Esophagus muscularis mucosa (tissue), 4 donors: Measurements from ENCODE around the gene WDR27. TPM values are rescaled to one million over a fixed set of nuclear protein-coding genes. Genes with fewer than 3 reads are reported as not detected.

Experiments
- DNase-seq: peaks from one replicate; pipeline ENCODE4 v3.0.0-alpha.2; 2017; ENCODE audit errors: extremely low spot score
- H3K27ac ChIP-seq, 4 donors: fragments of 200-600 bp; sonication (generic); replicated peaks in 1 of 4; 1 replicate in 3 of 4; 2 replicates in 1 of 4; pipeline ENCODE4 v1.5.1; 2016 to 2019; ENCODE audit warnings: mild to moderate bottlenecking in 1 of 4
- H3K27me3 ChIP-seq, 4 donors: fragments of 200-600 bp; sonication (generic); one replicate each; pipeline versions ENCODE4 v1.5.1 to v1.6.0; 2016 to 2019
- H3K36me3 ChIP-seq, 4 donors: fragments of 200-600 bp; sonication (generic); one replicate each; pipeline ENCODE4 v1.5.1; 2016 to 2019
- H3K4me1 ChIP-seq, 4 donors: fragments of 200-600 bp; sonication (generic); one replicate each; pipeline ENCODE4 v1.5.1; 2016 to 2019
- H3K4me3 ChIP-seq, 4 donors: fragments of 200-600 bp; sonication (generic); 1 replicate in 2 of 4; 2 replicates in 2 of 4; pipeline ENCODE4 v1.5.1; 2016 to 2019; ENCODE audit warnings: mild to moderate bottlenecking in 4 of 4, moderate library complexity in 1 of 4
- H3K9me3 ChIP-seq, 4 donors: fragments of 200-600 bp; sonication (generic); 1 replicate in 3 of 4; 2 replicates in 1 of 4; pipeline ENCODE4 v1.5.1; 2016 to 2019
- CTCF ChIP-seq, 3 experiments: fragments of 200-600 bp in 2 of 3; fragments of 450-650 bp in 1 of 3; sonication (generic) in 2 of 3; IDR thresholded peaks; one replicate each; pipeline ENCODE4 v1.5.1; 2017 to 2019; ENCODE audit warnings: antibody characterized with exemption in 3 of 3, mild to moderate bottlenecking in 2 of 3, moderate library complexity in 1 of 3
- EP300 ChIP-seq: sonication (generic); formaldehyde crosslinking; IDR thresholded peaks from one replicate; pipeline ENCODE4 v1.6.1; 2017; ENCODE audit warnings: antibody characterized with exemption
- POLR2A ChIP-seq: fragments of 450-650 bp; IDR thresholded peaks from one replicate; pipeline ENCODE4 v1.6.1; 2017; ENCODE audit warnings: antibody characterized with exemption, moderate library complexity, mild to moderate bottlenecking, low read depth
- POLR2AphosphoS5 ChIP-seq, 2 donors: sonication (generic); formaldehyde crosslinking; IDR thresholded peaks; one replicate each; pipeline ENCODE4 v1.6.1; 2017; ENCODE audit warnings: antibody characterized with exemption in 2 of 2
- WGBS: methylation state at CpG from one replicate; pipeline ENCODE4 v1.1.5; 2018; 5-methylcytosine and 5-hydroxymethylcytosine counted together
- intact Hi-C: fragments of 100-400 bp; cut with DNase I; formaldehyde crosslinking; loops from one replicate; pipeline ENCODE4 v1.15.1; 2023
- total RNA-seq, 4 donors: library from RNA; depleted of rRNA; stranded (reverse); fragments of >200 nt; gene quantifications; one replicate each; pipeline versions ENCODE4 v1.1.0 to v1.2.1, GENCODE V29; 2016

WDR27 gene
- total RNA-seq, 4 donors from 2014 or later = 9.3 to 18.4 (median 14.4) TPM

- intact Hi-C loops = no loop called here
- TF ChIP-seq CTCF (IDR thresholded peaks at IDR 0.05) = peak in 1 of 3 experiments; percentile 12
- TF ChIP-seq POLR2AphosphoS5 (IDR thresholded peaks at IDR 0.05) = no peak
- no peak for TF ChIP-seq EP300
- no peak for DNase-seq
- Histone ChIP-seq H3K4me3 (peak overlapping the region in 2 of 4 donors; percentile 30 to 37), H3K27ac (peak overlapping the region in 1 of 4 donors; percentile 31), H3K9me3 (no peaks in the 10 kb centered on the region), H3K27me3 (no peaks in the 10 kb centered on the region), H3K36me3 (peaks cover 0 to 16% (median 0%) of the 10 kb centered on the region in 4 donors), H3K4me1 (no peaks in the 10 kb centered on the region)
- 66% methylated on average over 14 of the region's 14 CpGs for WGBS
Observed at GRCh38 chr6:169577974-169578373, 123.9 kb downstream of the WDR27 start.

DNA sequence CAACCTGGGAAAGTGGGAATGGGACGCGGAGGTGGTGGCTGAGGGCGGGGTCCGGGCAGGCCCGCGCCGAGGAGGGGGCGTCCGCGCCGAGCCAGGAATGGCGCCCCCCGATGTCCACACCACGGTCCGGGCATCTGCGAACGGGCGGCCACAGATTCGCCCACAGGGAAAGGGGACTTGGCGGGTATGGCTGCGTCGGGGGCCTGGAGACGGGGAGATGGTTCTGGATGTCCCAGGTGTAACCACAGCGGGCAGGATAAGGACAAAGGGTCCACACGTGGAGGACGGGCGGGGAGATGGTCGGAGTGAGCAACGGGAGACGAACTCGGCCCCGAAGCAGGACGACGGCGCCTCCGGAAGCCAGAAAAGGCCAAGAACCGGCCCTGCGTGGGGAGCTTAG is 124.6 kb downstream of the WDR27 start:
- Histone ChIP-seq H3K4me1 (no peaks in the 10 kb centered on the region), H3K27me3 (no peaks in the 10 kb centered on the region), H3K27ac (peak overlapping the region in 1 of 4 donors; percentile 31), H3K36me3 (peaks cover 0 to 10% (median 0%) of the 10 kb centered on the region in 4 donors), H3K4me3 (peak overlapping the region in 3 of 4 donors; percentile 7 to 37 (median 30)), H3K9me3 (no peaks in the 10 kb centered on the region)
- 77% methylated on average over 37 of the region's 38 CpGs for WGBS
- DNase-seq = no peak
- intact Hi-C loops = no loop called here
- TF ChIP-seq POLR2A (no peak), CTCF (IDR thresholded peaks at IDR 0.05) (no peak), POLR2AphosphoS5 (IDR thresholded peaks at IDR 0.05) (no peak), EP300 (no peak)

GRCh38 chr6:169575821-169576220 is 126.0 kb downstream of the WDR27 start:
- 82% methylated on average over 5 of the region's 5 CpGs for WGBS
- peaks cover 0 to 5% (median 0%) of the 10 kb centered on the region in 4 donors for H3K36me3 ChIP-seq
- TF ChIP-seq EP300 (no peak), CTCF (IDR thresholded peaks at IDR 0.05) (no peak), POLR2A (no peak), POLR2AphosphoS5 (IDR thresholded peaks at IDR 0.05) (no peak)
- H3K27me3 ChIP-seq = no peaks in the 10 kb centered on the region
- H3K9me3 ChIP-seq = no peaks in the 10 kb centered on the region
- H3K27ac ChIP-seq = no peak overlapping the region
- H3K4me3 ChIP-seq = no peak overlapping the region
- no peaks in the 10 kb centered on the region for H3K4me1 ChIP-seq
- intact Hi-C loops = no loop called here
- no peak for DNase-seq

- Histone ChIP-seq H3K4me3 (no peak overlapping the region), H3K27me3 (no peaks in the 10 kb centered on the region), H3K9me3 (no peaks in the 10 kb centered on the region), H3K36me3 (peaks cover 0 to 6% (median 0%) of the 10 kb centered on the region in 4 donors), H3K4me1 (no peaks in the 10 kb centered on the region), H3K27ac (no peak overlapping the region)
- TF ChIP-seq CTCF (IDR thresholded peaks at IDR 0.05) (no peak), POLR2A (no peak), EP300 (no peak), POLR2AphosphoS5 (IDR thresholded peaks at IDR 0.05) (no peak)
- intact Hi-C loops = no loop called here
- no peak for DNase-seq
- WGBS = 88% methylated on average over 5 of the region's 5 CpGs
Observed at GRCh38 chr6:169575365-169575764, 126.5 kb downstream of the WDR27 start.

GRCh38 chr6:169574420-169574819 is 127.4 kb downstream of the WDR27 start:
- WGBS = 86% methylated on average over 13 of the region's 13 CpGs
- TF ChIP-seq POLR2A = no peak
- TF ChIP-seq EP300 = no peak
- TF ChIP-seq POLR2AphosphoS5 (IDR thresholded peaks at IDR 0.05) = no peak
- no peak for TF ChIP-seq CTCF (IDR thresholded peaks at IDR 0.05)
- H3K4me3 ChIP-seq = no peak overlapping the region
- peaks cover 0 to 12% (median 1%) of the 10 kb centered on the region in 4 donors for H3K36me3 ChIP-seq
- intact Hi-C loops = no loop called here
- no peaks in the 10 kb centered on the region for H3K27me3 ChIP-seq
- no peak for DNase-seq
- H3K9me3 ChIP-seq = no peaks in the 10 kb centered on the region
- H3K4me1 ChIP-seq = no peaks in the 10 kb centered on the region
- no peak overlapping the region for H3K27ac ChIP-seq
